DOHH2 (cell line): ENCODE data around the gene PRCD.

ENCODE experiments used
- H3F3A ChIP-seq: fragments of 200-600 bp; sonication (generic), shearing (Covaris generic); 2 replicates; pipeline ENCODE4 v1.6.0; 2016; ENCODE audit warnings: antibody characterized with exemption, mild to moderate bottlenecking; ENCODE audit not compliant: control insufficient read depth, insufficient read depth
- H3K27ac ChIP-seq: fragments of 200-600 bp; sonication (generic); 2 replicates; pipeline ENCODE4 v1.5.1; 2014; ENCODE audit warnings: low read depth, mild to moderate bottlenecking, low read length, moderate library complexity
- H3K27me3 ChIP-seq: fragments of 200-600 bp; sonication (generic); 2 replicates; pipeline ENCODE4 v1.6.1; 2014; ENCODE audit warnings: mild to moderate bottlenecking, low read length, mixed read lengths; ENCODE audit not compliant: control insufficient read depth
- H3K36me3 ChIP-seq: fragments of 200-600 bp; sonication (generic); 2 replicates; pipeline ENCODE4 v1.6.1; 2014; ENCODE audit warnings: mild to moderate bottlenecking, low read length, moderate library complexity, mixed read lengths; ENCODE audit not compliant: control insufficient read depth
- H3K4me1 ChIP-seq: fragments of 200-600 bp; sonication (generic); 2 replicates; pipeline ENCODE4 v1.6.1; 2014; ENCODE audit warnings: mild to moderate bottlenecking, low read length, mixed read lengths; ENCODE audit not compliant: control insufficient read depth
- H3K4me2 ChIP-seq: fragments of 200-600 bp; sonication (generic); 2 replicates; pipeline ENCODE4 v1.6.0; 2014; ENCODE audit warnings: mild to moderate bottlenecking, low read length, moderate library complexity
- H3K4me3 ChIP-seq: fragments of 200-600 bp; sonication (generic); 2 replicates; pipeline ENCODE4 v1.5.1; 2014; ENCODE audit warnings: mild to moderate bottlenecking, low read length, mixed read lengths
- H3K79me2 ChIP-seq: fragments of 200-600 bp; sonication (generic); 2 replicates; pipeline ENCODE4 v1.6.1; 2014; ENCODE audit warnings: mild to moderate bottlenecking, low read length, mixed read lengths; ENCODE audit not compliant: control insufficient read depth
- H3K9me2 ChIP-seq: fragments of 200-600 bp; sonication (generic); replicated peaks from 2 replicates; pipeline ENCODE4 v1.6.1; 2014; ENCODE audit warnings: mild to moderate bottlenecking, low read length, mixed read lengths; ENCODE audit not compliant: control insufficient read depth
- H3K9me3 ChIP-seq: fragments of 200-600 bp; sonication (generic); 2 replicates; pipeline ENCODE4 v1.6.1; 2014; ENCODE audit warnings: antibody characterized with exemption, low read length, mixed read lengths; ENCODE audit not compliant: control insufficient read depth, insufficient read depth
- H4K20me1 ChIP-seq: fragments of 200-600 bp; sonication (generic); 2 replicates; pipeline ENCODE4 v1.6.0; 2014; ENCODE audit warnings: low read depth, mild to moderate bottlenecking, antibody characterized with exemption, low read length, moderate library complexity; ENCODE audit not compliant: control insufficient read depth, insufficient read depth
- CTCF ChIP-seq: fragments of 200-600 bp; sonication (generic); IDR thresholded peaks from one replicate; pipeline ENCODE4 v1.5.1; 2014; ENCODE audit warnings: antibody characterized with exemption, mild to moderate bottlenecking, low read depth, low read length; ENCODE audit not compliant: poor library complexity, severe bottlenecking
- EZH2phosphoT487 ChIP-seq: fragments of 200-600 bp; sonication (generic); IDR thresholded peaks from 2 replicates; pipeline ENCODE4 v1.6.1; 2017; ENCODE audit warnings: borderline replicate concordance, mild to moderate bottlenecking, antibody characterized with exemption, low read length, moderate library complexity, mixed read lengths

The PRCD gene

DNA sequence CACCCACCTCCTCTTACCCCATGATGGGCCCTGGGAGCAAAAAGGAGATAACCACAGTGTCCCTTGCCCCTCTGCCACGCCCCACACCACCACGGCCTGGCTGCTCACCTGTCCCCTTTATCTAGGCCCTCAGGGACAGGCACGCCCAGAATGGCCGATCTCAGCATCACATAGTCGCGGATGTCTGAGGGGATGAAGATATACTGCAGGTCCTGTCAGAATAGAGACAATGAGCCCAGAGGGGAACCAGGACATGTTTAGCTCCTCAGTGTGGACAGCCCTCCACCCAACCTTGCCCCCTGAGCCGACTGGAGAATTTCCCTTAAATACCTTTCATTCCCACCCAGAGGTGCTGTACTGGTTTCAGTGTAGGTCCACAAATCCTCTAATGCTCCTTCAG is 30.6 kb downstream of the PRCD start:
- Histone ChIP-seq H3K9me2 (no peaks in the 10 kb centered on the region), H3K27ac (no peak overlapping the region), H3K4me2 (no peak overlapping the region), H3K4me1 (peaks cover 16% of the 10 kb centered on the region), H3K36me3 (peaks cover 23% of the 10 kb centered on the region), H3K4me3 (no peak overlapping the region), H3F3A (peaks cover 33% of the 10 kb centered on the region), H3K79me2 (no peaks in the 10 kb centered on the region), H3K27me3 (peaks cover 4% of the 10 kb centered on the region; the same call in 1 of the 2 replicates), H4K20me1 (peaks cover 4% of the 10 kb centered on the region), H3K9me3 (no peaks in the 10 kb centered on the region)
- TF ChIP-seq EZH2phosphoT487 (no peak), CTCF (no peak)

GRCh38 chr17:76570877-76571471 is 31.1 kb downstream of the PRCD start:
- Histone ChIP-seq H4K20me1 (peaks cover 4% of the 10 kb centered on the region), H3K27ac (no peak overlapping the region)

GRCh38 chr17:76572201-76572910 is 32.5 kb downstream of the PRCD start:
- no peak overlapping the region for H3K4me2 ChIP-seq
- H3K27me3 ChIP-seq = peaks cover 11% of the 10 kb centered on the region
- H3F3A ChIP-seq = peaks cover 15% of the 10 kb centered on the region
- H3K4me1 ChIP-seq = peaks cover 7% of the 10 kb centered on the region
- no peak overlapping the region for H3K27ac ChIP-seq
- H4K20me1 ChIP-seq = peaks cover 4% of the 10 kb centered on the region; the same call in 1 of the 2 replicates
- no peaks in the 10 kb centered on the region for H3K9me2 ChIP-seq
- H3K9me3 ChIP-seq = no peaks in the 10 kb centered on the region
- no peaks in the 10 kb centered on the region for H3K79me2 ChIP-seq
- TF ChIP-seq CTCF (no peak), EZH2phosphoT487 (no peak)
- H3K36me3 ChIP-seq = peaks cover 4% of the 10 kb centered on the region
- no peak overlapping the region for H3K4me3 ChIP-seq

More at GRCh38 chr17:76570877-76571471, 31.1 kb downstream of the PRCD start:
- Histone ChIP-seq H3K9me2 (no peaks in the 10 kb centered on the region), H3K4me1 (peaks cover 16% of the 10 kb centered on the region), H3K36me3 (peaks cover 18% of the 10 kb centered on the region), H3K27me3 (peaks cover 5% of the 10 kb centered on the region), H3K4me2 (no peak overlapping the region), H3F3A (peaks cover 29% of the 10 kb centered on the region), H3K9me3 (no peaks in the 10 kb centered on the region), H3K4me3 (no peak overlapping the region), H3K79me2 (no peaks in the 10 kb centered on the region)
- no peak for TF ChIP-seq EZH2phosphoT487
- TF ChIP-seq CTCF = no peak
